Keratinocyte (primary cell): ENCODE data around the gene CRHR2. TPM values are rescaled to one million over a fixed set of nuclear protein-coding genes. Genes with fewer than 3 reads are reported as not detected.

Experiments
- DNase-seq: peaks from one replicate; pipeline ENCODE4 v3.0.0-alpha.2; 2011; ENCODE audit warnings: low read depth, missing footprints, low spot score
- FAIRE-seq: peaks from 2 replicates; lab custom pipeline; 2011; peaks lifted over from hg19 to GRCh38; lab: Jason Lieb, UNC
- H2AFZ ChIP-seq: 2 replicates; pipeline ENCODE4 v1.6.0; 2012; ENCODE audit warnings: low read length, control low read depth, inconsistent platforms; ENCODE audit not compliant: control insufficient read depth
- H3K27ac ChIP-seq: 2 replicates; pipeline ENCODE4 v1.5.1; 2011; ENCODE audit warnings: low read length; ENCODE audit not compliant: control insufficient read depth, insufficient read depth
- H3K27me3 ChIP-seq: 3 replicates; pipeline ENCODE4 v1.6.0; 2011; ENCODE audit warnings: low read length; ENCODE audit not compliant: control insufficient read depth, insufficient read depth; ENCODE audit errors: extremely low read depth
- H3K36me3 ChIP-seq, 2 experiments: 2 replicates in 1 of 2; 3 replicates in 1 of 2; pipeline ENCODE4 v1.5.1; 2011; ENCODE audit warnings: low read length in 2 of 2, mild to moderate bottlenecking in 1 of 2; ENCODE audit not compliant: control insufficient read depth in 2 of 2, insufficient read depth in 2 of 2; ENCODE audit errors: extremely low read depth in 1 of 2
- H3K4me1 ChIP-seq: 3 replicates; pipeline ENCODE4 v1.5.1; 2011; ENCODE audit warnings: low read length; ENCODE audit not compliant: control insufficient read depth, insufficient read depth; ENCODE audit errors: extremely low read depth
- H3K4me2 ChIP-seq: 3 replicates; pipeline ENCODE4 v1.6.0; 2011; ENCODE audit warnings: low read depth, low read length; ENCODE audit not compliant: control insufficient read depth, insufficient read depth; ENCODE audit errors: extremely low read depth
- H3K4me3 ChIP-seq, 3 experiments: fragments of 200-600 bp in 1 of 3; sonication (generic) in 1 of 3; 2 replicates in 2 of 3; 3 replicates in 1 of 3; pipeline ENCODE4 v1.5.1; 2011 to 2016; ENCODE audit warnings: low read length in 3 of 3, mild to moderate bottlenecking in 3 of 3, control low read depth in 2 of 3, inconsistent platforms in 1 of 3, low read depth in 1 of 3, mixed read lengths in 1 of 3, mixed run types in 1 of 3, moderate library complexity in 1 of 3; ENCODE audit not compliant: control insufficient read depth in 2 of 3, insufficient read depth in 2 of 3; ENCODE audit errors: extremely low read depth in 1 of 3
- H3K79me2 ChIP-seq: 2 replicates; pipeline ENCODE4 v1.6.0; 2012; ENCODE audit warnings: low read length; ENCODE audit not compliant: control insufficient read depth, insufficient read depth
- H3K9ac ChIP-seq: 3 replicates; pipeline ENCODE4 v1.6.0; 2011; ENCODE audit warnings: low read length; ENCODE audit not compliant: control insufficient read depth, insufficient read depth; ENCODE audit errors: extremely low read depth
- H3K9me1 ChIP-seq: 3 replicates; pipeline ENCODE4 v1.6.0; 2011; ENCODE audit warnings: low read length; ENCODE audit not compliant: control insufficient read depth, insufficient read depth; ENCODE audit errors: extremely low read depth
- H3K9me3 ChIP-seq: 2 replicates; pipeline ENCODE4 v1.5.1; 2012; ENCODE audit warnings: low read depth, low read length; ENCODE audit not compliant: control insufficient read depth
- H4K20me1 ChIP-seq: 3 replicates; pipeline ENCODE4 v1.6.0; 2011; ENCODE audit warnings: low read length; ENCODE audit not compliant: control insufficient read depth, insufficient read depth; ENCODE audit errors: extremely low read depth
- EZH2 ChIP-seq: IDR thresholded peaks from one replicate; pipeline ENCODE4 v1.6.1; 2012; ENCODE audit warnings: inconsistent platforms, mild to moderate bottlenecking, low read length, moderate library complexity
- dilution Hi-C: fragments of 300-500 bp; cut with MboI; formaldehyde crosslinking; loops from one replicate; pipeline ENCODE4 v1.7.0; 2020; ENCODE audit warnings: low sequenced_read_pairs; ENCODE audit not compliant: extremely low pct_ligation_motif_present
- polyA plus RNA-seq, 5 experiments: library from polyadenylated mRNA; depleted of rRNA in 3 of 5; stranded (reverse) in 3 of 5; stranded (forward) in 1 of 5; unstranded in 1 of 5; fragments of >200 nt; gene quantifications; 1 replicate in 1 of 5; 2 replicates in 3 of 5; 3 replicates in 1 of 5; pipeline versions ENCODE4 v1.2.1 to v1.2.3, GENCODE V29; 2011 to 2012; ENCODE audit warnings: missing spikeins in 2 of 5, low read depth in 1 of 5, low replicate concordance in 1 of 5
- TF ChIP-seq, protein P1 (sequence below), 3 experiments: IDR thresholded peaks in 1 of 3; conservative IDR thresholded peaks in 1 of 3; optimal IDR thresholded peaks in 1 of 3; 2 replicates in 2 of 3; 3 replicates in 1 of 3; pipeline versions ENCODE3 to v1.5.1; 2011; ENCODE audit warnings: low read length in 3 of 3, mild to moderate bottlenecking in 3 of 3, moderate library complexity in 2 of 3, control low read depth in 1 of 3, inconsistent platforms in 1 of 3; ENCODE audit not compliant: insufficient read depth in 2 of 3; ENCODE audit errors: extremely low read depth in 1 of 3

CRHR2 gene
- polyA plus RNA-seq, 1 donor (not counting 4 experiments of a cell fraction or from before 2014, with no cell fraction given): not detected

DNA sequence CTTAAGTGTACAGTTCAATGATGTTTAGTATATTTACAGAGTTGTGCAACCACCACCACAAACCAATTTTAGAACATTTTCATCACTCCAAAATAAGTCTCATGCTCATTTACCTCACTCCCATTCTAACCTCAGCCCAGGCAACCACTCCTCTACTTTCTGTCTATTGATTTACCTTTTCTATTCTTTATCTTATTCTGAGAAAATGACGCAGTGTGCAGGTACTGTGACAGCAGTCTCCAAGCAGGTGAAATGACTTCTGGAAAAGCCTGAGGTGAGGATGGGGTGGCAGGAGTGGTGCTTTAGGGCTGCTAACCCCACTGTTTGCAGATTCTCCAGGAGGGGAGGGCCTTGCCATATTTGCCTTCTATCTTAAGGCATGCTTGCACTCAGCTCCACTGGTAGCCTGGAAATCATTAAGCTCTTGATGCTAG, 48.0 kb downstream of the CRHR2 start:
- H3K4me2 ChIP-seq: no peak overlapping the region
- dilution Hi-C loops: loop anchor here (25.0 kb wide), 1 partner anchor 103 kb away; no protein-coding TSS in a partner anchor
- H3K9me1 ChIP-seq: no peaks in the 10 kb centered on the region
- H2AFZ ChIP-seq: no peak overlapping the region
- no peaks in the 10 kb centered on the region for H3K4me1 ChIP-seq
- H3K27me3 ChIP-seq: no peaks in the 10 kb centered on the region
- peaks cover 25 to 52% of the 10 kb centered on the region in 2 experiments for H3K36me3 ChIP-seq
- H3K4me3 ChIP-seq: no peak overlapping the region
- peaks cover 2% of the 10 kb centered on the region for H4K20me1 ChIP-seq
- FAIRE-seq: no peak
- DNase-seq: no peak
- H3K27ac ChIP-seq: no peak overlapping the region
- H3K79me2 ChIP-seq: peaks cover 5% of the 10 kb centered on the region
- no peaks in the 10 kb centered on the region for H3K9me3 ChIP-seq
- H3K9ac ChIP-seq: no peak overlapping the region
- TF ChIP-seq, protein P1, sequence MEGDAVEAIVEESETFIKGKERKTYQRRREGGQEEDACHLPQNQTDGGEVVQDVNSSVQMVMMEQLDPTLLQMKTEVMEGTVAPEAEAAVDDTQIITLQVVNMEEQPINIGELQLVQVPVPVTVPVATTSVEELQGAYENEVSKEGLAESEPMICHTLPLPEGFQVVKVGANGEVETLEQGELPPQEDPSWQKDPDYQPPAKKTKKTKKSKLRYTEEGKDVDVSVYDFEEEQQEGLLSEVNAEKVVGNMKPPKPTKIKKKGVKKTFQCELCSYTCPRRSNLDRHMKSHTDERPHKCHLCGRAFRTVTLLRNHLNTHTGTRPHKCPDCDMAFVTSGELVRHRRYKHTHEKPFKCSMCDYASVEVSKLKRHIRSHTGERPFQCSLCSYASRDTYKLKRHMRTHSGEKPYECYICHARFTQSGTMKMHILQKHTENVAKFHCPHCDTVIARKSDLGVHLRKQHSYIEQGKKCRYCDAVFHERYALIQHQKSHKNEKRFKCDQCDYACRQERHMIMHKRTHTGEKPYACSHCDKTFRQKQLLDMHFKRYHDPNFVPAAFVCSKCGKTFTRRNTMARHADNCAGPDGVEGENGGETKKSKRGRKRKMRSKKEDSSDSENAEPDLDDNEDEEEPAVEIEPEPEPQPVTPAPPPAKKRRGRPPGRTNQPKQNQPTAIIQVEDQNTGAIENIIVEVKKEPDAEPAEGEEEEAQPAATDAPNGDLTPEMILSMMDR (optimal IDR thresholded peaks at IDR 0.05 in 1 of 3, IDR thresholded peaks at IDR 0.05 in 1 of 3, conservative IDR thresholded peaks at IDR 0.05 in 1 of 3; ENCODE audit: extremely low read depth in 1 of 3, insufficient read depth in 2 of 3, low read length in 3 of 3): no peak
- TF ChIP-seq EZH2: no peak

DNA sequence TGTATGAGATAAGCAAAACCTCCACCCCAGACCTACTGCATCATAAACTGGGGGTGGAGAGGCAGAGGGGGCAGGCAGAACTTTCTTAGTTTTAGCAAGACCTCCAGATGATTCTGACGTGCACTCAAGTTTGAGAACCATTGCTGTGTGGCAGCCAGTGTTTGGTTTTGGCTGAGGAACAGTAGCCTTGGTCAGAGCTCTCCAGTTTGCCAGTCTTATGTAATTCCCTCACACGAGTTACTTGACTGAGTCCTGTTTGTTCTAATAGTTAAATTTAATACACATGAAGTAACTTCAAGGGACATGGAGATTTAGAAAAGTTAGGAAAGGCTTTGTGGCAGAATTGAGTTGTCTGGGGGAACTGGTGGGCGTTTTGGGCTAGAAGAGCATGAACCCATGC, 49.0 kb downstream of the CRHR2 start:
- H3K27ac ChIP-seq: no peak overlapping the region
- peaks cover 5% of the 10 kb centered on the region for H3K79me2 ChIP-seq
- no peak overlapping the region for H3K4me3 ChIP-seq
- TF ChIP-seq, protein P1 (optimal IDR thresholded peaks at IDR 0.05 in 1 of 3, IDR thresholded peaks at IDR 0.05 in 1 of 3, conservative IDR thresholded peaks at IDR 0.05 in 1 of 3; ENCODE audit: extremely low read depth in 1 of 3, insufficient read depth in 2 of 3, low read length in 3 of 3): no peak
- no peak for TF ChIP-seq EZH2
- H2AFZ ChIP-seq: no peak overlapping the region
- H3K4me1 ChIP-seq: no peaks in the 10 kb centered on the region
- dilution Hi-C loops: loop anchor here (25.0 kb wide), 1 partner anchor 104 kb away; no protein-coding TSS in a partner anchor
- no peaks in the 10 kb centered on the region for H3K9me3 ChIP-seq
- H3K27me3 ChIP-seq: no peaks in the 10 kb centered on the region
- peaks cover 6% of the 10 kb centered on the region for H4K20me1 ChIP-seq
- no peak overlapping the region for H3K9ac ChIP-seq
- FAIRE-seq: no peak
- H3K4me2 ChIP-seq: no peak overlapping the region
- no peak for DNase-seq
- peaks cover 27 to 60% of the 10 kb centered on the region in 2 experiments for H3K36me3 ChIP-seq
- no peaks in the 10 kb centered on the region for H3K9me1 ChIP-seq
